NCI-H1105 treated with DMSO at 0.1 percent for 48 hours (cell line): ENCODE measurements around the gene UBAP1.
"Not testable (repeated sequence)": the region's sequence is repeated elsewhere in the genome, so short reads cannot be mapped to it uniquely, and the experiment has no call there.

ENCODE experiments used
- DNase-seq: peaks from one replicate; lab custom pipeline; 2025; lab: John Stamatoyannopoulos, UW

Gene UBAP1

GRCh38 chr9:34224349-34224748 is 45.5 kb downstream of the UBAP1 start:
- no peak for DNase-seq

- not testable (repeated sequence) for DNase-seq
Measured at GRCh38 chr9:34226144-34226760, 47.4 kb downstream of the UBAP1 start.

- no peak for DNase-seq
Measured at GRCh38 chr9:34227445-34227844, 48.6 kb downstream of the UBAP1 start.

GRCh38 chr9:34230556-34230955 is 51.7 kb downstream of the UBAP1 start:
- no peak for DNase-seq

GRCh38 chr9:34232201-34232600 is 53.4 kb downstream of the UBAP1 start:
- no peak for DNase-seq

- DNase-seq: no peak
Measured at GRCh38 chr9:34233672-34234071, 54.8 kb downstream of the UBAP1 start.

GRCh38 chr9:34237836-34238235 is 59.0 kb downstream of the UBAP1 start:
- no peak for DNase-seq

- DNase-seq: no peak
Measured at GRCh38 chr9:34240006-34240405, 61.2 kb downstream of the UBAP1 start.

GRCh38 chr9:34242830-34243229 is 64.0 kb downstream of the UBAP1 start:
- no peak for DNase-seq

GRCh38 chr9:34245212-34245611 is 66.4 kb downstream of the UBAP1 start:
- DNase-seq: not testable (repeated sequence)

GRCh38 chr9:34246453-34246852 is 67.6 kb downstream of the UBAP1 start:
- DNase-seq: no peak

GRCh38 chr9:34247782-34248181 is 68.9 kb downstream of the UBAP1 start:
- not testable (repeated sequence) for DNase-seq

GRCh38 chr9:34249274-34249673 is 70.4 kb downstream of the UBAP1 start:
- DNase-seq: no peak

GRCh38 chr9:34250721-34251120 is 71.9 kb downstream of the UBAP1 start:
- no peak for DNase-seq

GRCh38 chr9:34252016-34252415 is 73.2 kb downstream of the UBAP1 start:
- no peak for DNase-seq

GRCh38 chr9:34252670-34253459 is 74.0 kb downstream of the UBAP1 start:
- peak; percentile 39 for DNase-seq

GRCh38 chr9:34253460-34253837 is 74.6 kb downstream of the UBAP1 start:
- DNase-seq: no peak

- DNase-seq: no peak
Measured at GRCh38 chr9:34254141-34254913, 75.5 kb downstream of the UBAP1 start.

GRCh38 chr9:34254966-34255825 is 76.4 kb downstream of the UBAP1 start:
- no peak for DNase-seq

- DNase-seq: no peak
Measured at GRCh38 chr9:34256104-34256503, 77.3 kb downstream of the UBAP1 start.

- DNase-seq: no peak
Measured at GRCh38 chr9:34256987-34257585, 78.2 kb downstream of the UBAP1 start.

- DNase-seq: no peak
Measured at GRCh38 chr9:34259315-34259714, 80.5 kb downstream of the UBAP1 start.
